ENCODE results near the gene ITGA11. TPM values are rescaled to one million over a fixed set of nuclear protein-coding genes. Genes with fewer than 3 reads are reported as not detected.

The ITGA11 gene
- total RNA-seq, 1 donor from 2014 or later, result 2.3 TPM

- no peaks in the 10 kb centered on the region for H3K36me3 Mint-ChIP-seq (ENCODE audit: low read depth)
- H3K9me3 Mint-ChIP-seq, result no peaks in the 10 kb centered on the region
- intact Hi-C loops (cut with micrococcal nuclease), result no loop called here
- DNase-seq (ENCODE audit: low spot score), result no peak
- H3K4me3 Mint-ChIP-seq (ENCODE audit: low read depth), result no peak overlapping the region
- peaks cover 17% of the 10 kb centered on the region for H3K27me3 Mint-ChIP-seq (ENCODE audit: low read depth)
- H3K4me1 Mint-ChIP-seq (ENCODE audit: low read depth), result no peaks in the 10 kb centered on the region
- no peak overlapping the region for H3K27ac Mint-ChIP-seq
Measured at GRCh38 chr15:68465861-68466560, 34.0 kb upstream of the ITGA11 start.

GRCh38 chr15:68464448-68465090 is 32.6 kb upstream of the ITGA11 start:
- no peak overlapping the region for H3K4me3 Mint-ChIP-seq (ENCODE audit: low read depth)
- H3K27me3 Mint-ChIP-seq (ENCODE audit: low read depth), result peaks cover 17% of the 10 kb centered on the region
- no peaks in the 10 kb centered on the region for H3K4me1 Mint-ChIP-seq (ENCODE audit: low read depth)
- intact Hi-C loops (cut with micrococcal nuclease), result no loop called here
- H3K36me3 Mint-ChIP-seq (ENCODE audit: low read depth), result no peaks in the 10 kb centered on the region
- peaks cover 5% of the 10 kb centered on the region for H3K9me3 Mint-ChIP-seq
- H3K27ac Mint-ChIP-seq, result no peak overlapping the region
- no peak for DNase-seq (ENCODE audit: low spot score)

GRCh38 chr15:68463996-68464395 is 32.0 kb upstream of the ITGA11 start:
- H3K4me3 Mint-ChIP-seq (ENCODE audit: low read depth), result no peak overlapping the region
- H3K27ac Mint-ChIP-seq, result no peak overlapping the region
- peaks cover 19% of the 10 kb centered on the region for H3K27me3 Mint-ChIP-seq (ENCODE audit: low read depth)
- no peaks in the 10 kb centered on the region for H3K4me1 Mint-ChIP-seq (ENCODE audit: low read depth)
- H3K9me3 Mint-ChIP-seq, result peaks cover 5% of the 10 kb centered on the region
- intact Hi-C loops (cut with micrococcal nuclease), result no loop called here
- no peak for DNase-seq (ENCODE audit: low spot score)
- no peaks in the 10 kb centered on the region for H3K36me3 Mint-ChIP-seq (ENCODE audit: low read depth)

- no peak for DNase-seq (ENCODE audit: low spot score)
- Mint-ChIP-seq H3K27me3 (ENCODE audit: low read depth) (peaks cover 23% of the 10 kb centered on the region), H3K9me3 (peaks cover 5% of the 10 kb centered on the region), H3K4me1 (ENCODE audit: low read depth) (no peaks in the 10 kb centered on the region), H3K4me3 (ENCODE audit: low read depth) (no peak overlapping the region), H3K36me3 (ENCODE audit: low read depth) (no peaks in the 10 kb centered on the region), H3K27ac (no peak overlapping the region)
- intact Hi-C loops (cut with micrococcal nuclease), result no loop called here
Measured at GRCh38 chr15:68463444-68463843, 31.5 kb upstream of the ITGA11 start.

GRCh38 chr15:68460166-68460565 is 28.2 kb upstream of the ITGA11 start:
- Mint-ChIP-seq H3K36me3 (ENCODE audit: low read depth) (no peaks in the 10 kb centered on the region), H3K9me3 (peaks cover 5% of the 10 kb centered on the region)

GRCh38 chr15:68450192-68450591 is 18.2 kb upstream of the ITGA11 start:
- H3K36me3 Mint-ChIP-seq (ENCODE audit: low read depth), result no peaks in the 10 kb centered on the region
- H3K27me3 Mint-ChIP-seq (ENCODE audit: low read depth), result peaks cover 61% of the 10 kb centered on the region
- no peak overlapping the region for H3K4me3 Mint-ChIP-seq (ENCODE audit: low read depth)
- H3K4me1 Mint-ChIP-seq (ENCODE audit: low read depth), result no peaks in the 10 kb centered on the region
- H3K9me3 Mint-ChIP-seq, result no peaks in the 10 kb centered on the region
- DNase-seq (ENCODE audit: low spot score), result no peak
- intact Hi-C loops (cut with micrococcal nuclease), result no loop called here
- no peak overlapping the region for H3K27ac Mint-ChIP-seq

More at GRCh38 chr15:68460166-68460565, 28.2 kb upstream of the ITGA11 start:
- Mint-ChIP-seq H3K4me3 (ENCODE audit: low read depth) (no peak overlapping the region), H3K4me1 (ENCODE audit: low read depth) (no peaks in the 10 kb centered on the region), H3K27me3 (ENCODE audit: low read depth) (peaks cover 34% of the 10 kb centered on the region), H3K27ac (no peak overlapping the region)
- intact Hi-C loops (cut with micrococcal nuclease), result no loop called here
- no peak for DNase-seq (ENCODE audit: low spot score)

- Mint-ChIP-seq H3K36me3 (ENCODE audit: low read depth) (no peaks in the 10 kb centered on the region), H3K4me3 (ENCODE audit: low read depth) (no peak overlapping the region), H3K27ac (no peak overlapping the region), H3K4me1 (ENCODE audit: low read depth) (no peaks in the 10 kb centered on the region), H3K9me3 (no peaks in the 10 kb centered on the region), H3K27me3 (ENCODE audit: low read depth) (peaks cover 56% of the 10 kb centered on the region)
- intact Hi-C loops (cut with micrococcal nuclease), result no loop called here
- DNase-seq (ENCODE audit: low spot score), result no peak
Measured at GRCh38 chr15:68449389-68449788, 17.4 kb upstream of the ITGA11 start.

- Mint-ChIP-seq H3K27me3 (ENCODE audit: low read depth) (peaks cover 57% of the 10 kb centered on the region), H3K9me3 (no peaks in the 10 kb centered on the region), H3K27ac (no peak overlapping the region)
Measured at GRCh38 chr15:68447976-68448755, 16.2 kb upstream of the ITGA11 start.

GRCh38 chr15:68447209-68447608 is 15.2 kb upstream of the ITGA11 start:
- Mint-ChIP-seq H3K9me3 (no peaks in the 10 kb centered on the region), H3K36me3 (ENCODE audit: low read depth) (no peaks in the 10 kb centered on the region), H3K27ac (no peak overlapping the region), H3K27me3 (ENCODE audit: low read depth) (peaks cover 55% of the 10 kb centered on the region), H3K4me3 (ENCODE audit: low read depth) (no peak overlapping the region), H3K4me1 (ENCODE audit: low read depth) (no peaks in the 10 kb centered on the region)
- no peak for DNase-seq (ENCODE audit: low spot score)
- intact Hi-C loops (cut with micrococcal nuclease), result no loop called here

More at GRCh38 chr15:68447976-68448755, 16.2 kb upstream of the ITGA11 start:
- DNase-seq (ENCODE audit: low spot score), result no peak
- intact Hi-C loops (cut with micrococcal nuclease), result no loop called here
- no peaks in the 10 kb centered on the region for H3K36me3 Mint-ChIP-seq (ENCODE audit: low read depth)
- no peak overlapping the region for H3K4me3 Mint-ChIP-seq (ENCODE audit: low read depth)
- no peaks in the 10 kb centered on the region for H3K4me1 Mint-ChIP-seq (ENCODE audit: low read depth)

GRCh38 chr15:68445351-68445750 is 13.4 kb upstream of the ITGA11 start:
- H3K36me3 Mint-ChIP-seq (ENCODE audit: low read depth), result no peaks in the 10 kb centered on the region
- no peaks in the 10 kb centered on the region for H3K9me3 Mint-ChIP-seq
- H3K27me3 Mint-ChIP-seq (ENCODE audit: low read depth), result peaks cover 51% of the 10 kb centered on the region
- no peak overlapping the region for H3K4me3 Mint-ChIP-seq (ENCODE audit: low read depth)
- DNase-seq (ENCODE audit: low spot score), result no peak
- H3K4me1 Mint-ChIP-seq (ENCODE audit: low read depth), result no peaks in the 10 kb centered on the region
- intact Hi-C loops (cut with micrococcal nuclease), result no loop called here
- H3K27ac Mint-ChIP-seq, result no peak overlapping the region

- Mint-ChIP-seq H3K4me3 (ENCODE audit: low read depth) (no peak overlapping the region), H3K27me3 (ENCODE audit: low read depth) (peaks cover 54% of the 10 kb centered on the region), H3K9me3 (no peaks in the 10 kb centered on the region), H3K36me3 (ENCODE audit: low read depth) (no peaks in the 10 kb centered on the region), H3K27ac (no peak overlapping the region), H3K4me1 (ENCODE audit: low read depth) (no peaks in the 10 kb centered on the region)
- no peak for DNase-seq (ENCODE audit: low spot score)
- intact Hi-C loops (cut with micrococcal nuclease), result no loop called here
Measured at GRCh38 chr15:68444336-68444735, 12.4 kb upstream of the ITGA11 start.

GRCh38 chr15:68442903-68443302 is 10.9 kb upstream of the ITGA11 start:
- Mint-ChIP-seq H3K27ac (no peak overlapping the region), H3K4me3 (ENCODE audit: low read depth) (no peak overlapping the region), H3K27me3 (ENCODE audit: low read depth) (peaks cover 61% of the 10 kb centered on the region), H3K4me1 (ENCODE audit: low read depth) (no peaks in the 10 kb centered on the region), H3K36me3 (ENCODE audit: low read depth) (no peaks in the 10 kb centered on the region), H3K9me3 (no peaks in the 10 kb centered on the region)
- intact Hi-C loops (cut with micrococcal nuclease), result no loop called here
- DNase-seq (ENCODE audit: low spot score), result no peak

- no peaks in the 10 kb centered on the region for H3K9me3 Mint-ChIP-seq
- no peaks in the 10 kb centered on the region for H3K36me3 Mint-ChIP-seq (ENCODE audit: low read depth)
- no peak overlapping the region for H3K4me3 Mint-ChIP-seq (ENCODE audit: low read depth)
- H3K4me1 Mint-ChIP-seq (ENCODE audit: low read depth), result no peaks in the 10 kb centered on the region
- intact Hi-C loops (cut with micrococcal nuclease), result no loop called here
- peaks cover 64% of the 10 kb centered on the region for H3K27me3 Mint-ChIP-seq (ENCODE audit: low read depth)
- H3K27ac Mint-ChIP-seq, result no peak overlapping the region
- DNase-seq (ENCODE audit: low spot score), result no peak
Measured at GRCh38 chr15:68442041-68442440, 10.1 kb upstream of the ITGA11 start.
